ENCODE results near the gene CHAC1. TPM values are rescaled to one million over a fixed set of nuclear protein-coding genes. Genes with fewer than 3 reads are reported as not detected.

The CHAC1 gene
- total RNA-seq, 3 donors from 2014 or later (not counting 1 experiment from before 2014, with no cell fraction given): 1.1 to 1.7 TPM; not detected in 1

- peaks cover 29% of the 10 kb centered on the region for H3K4me1 ChIP-seq (ENCODE audit: control insufficient read depth, insufficient read depth, low read length)
- H3K4me1 Mint-ChIP-seq: peaks cover 12 to 31% of the 10 kb centered on the region in 2 donors
- no peaks in the 10 kb centered on the region for H3K9me3 ChIP-seq (ENCODE audit: control insufficient read depth, insufficient read depth, low read length)
- no peaks in the 10 kb centered on the region for H3K36me3 ChIP-seq (ENCODE audit: control insufficient read depth, insufficient read depth, low read length)
- DNase-seq (peak; percentile 66 to 82), ATAC-seq (peak; percentile 88 to 89 (median 89))
- H3K27ac Mint-ChIP-seq: peak overlapping the region in 1 of 2 donors; percentile 77
- H3K27ac ChIP-seq (ENCODE audit: low read length): peak overlapping the region; percentile 41
- H3K27me3 ChIP-seq (ENCODE audit: control insufficient read depth, insufficient read depth, low read length): no peaks in the 10 kb centered on the region
- H3K27me3 Mint-ChIP-seq (ENCODE audit: low read depth in 2 of 2): peaks cover 0 to 6% of the 10 kb centered on the region in 2 donors
- intact Hi-C loops (cut with micrococcal nuclease): no loop called here
- H3K36me3 Mint-ChIP-seq: no peaks in the 10 kb centered on the region
- TF ChIP-seq, protein P1, sequence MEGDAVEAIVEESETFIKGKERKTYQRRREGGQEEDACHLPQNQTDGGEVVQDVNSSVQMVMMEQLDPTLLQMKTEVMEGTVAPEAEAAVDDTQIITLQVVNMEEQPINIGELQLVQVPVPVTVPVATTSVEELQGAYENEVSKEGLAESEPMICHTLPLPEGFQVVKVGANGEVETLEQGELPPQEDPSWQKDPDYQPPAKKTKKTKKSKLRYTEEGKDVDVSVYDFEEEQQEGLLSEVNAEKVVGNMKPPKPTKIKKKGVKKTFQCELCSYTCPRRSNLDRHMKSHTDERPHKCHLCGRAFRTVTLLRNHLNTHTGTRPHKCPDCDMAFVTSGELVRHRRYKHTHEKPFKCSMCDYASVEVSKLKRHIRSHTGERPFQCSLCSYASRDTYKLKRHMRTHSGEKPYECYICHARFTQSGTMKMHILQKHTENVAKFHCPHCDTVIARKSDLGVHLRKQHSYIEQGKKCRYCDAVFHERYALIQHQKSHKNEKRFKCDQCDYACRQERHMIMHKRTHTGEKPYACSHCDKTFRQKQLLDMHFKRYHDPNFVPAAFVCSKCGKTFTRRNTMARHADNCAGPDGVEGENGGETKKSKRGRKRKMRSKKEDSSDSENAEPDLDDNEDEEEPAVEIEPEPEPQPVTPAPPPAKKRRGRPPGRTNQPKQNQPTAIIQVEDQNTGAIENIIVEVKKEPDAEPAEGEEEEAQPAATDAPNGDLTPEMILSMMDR (IDR thresholded peaks at IDR 0.05): peak; percentile 60
- no peaks in the 10 kb centered on the region for H3K9me3 Mint-ChIP-seq
- H3K4me3 Mint-ChIP-seq: peak overlapping the region; percentile 84
- peak overlapping the region; percentile 81 for H3K4me3 ChIP-seq (ENCODE audit: low read length)
- WGBS (ENCODE audit: insufficient coverage): under 1% methylated on average over 92 of the region's 92 CpGs
Observed at GRCh38 chr15:40941528-40942336, 11.5 kb upstream of the CHAC1 start.

GRCh38 chr15:40942337-40942854, 10.9 kb upstream of the CHAC1 start:
- Mint-ChIP-seq H3K27ac (peak overlapping the region in 1 of 2 donors; percentile 77), H3K4me1 (peaks cover 12 to 31% of the 10 kb centered on the region in 2 donors), H3K27me3 (ENCODE audit: low read depth in 2 of 2) (peaks cover 0 to 6% of the 10 kb centered on the region in 2 donors), H3K4me3 (peak overlapping the region; percentile 84), H3K36me3 (no peaks in the 10 kb centered on the region), H3K9me3 (no peaks in the 10 kb centered on the region)
- no peaks in the 10 kb centered on the region for H3K36me3 ChIP-seq (ENCODE audit: control insufficient read depth, insufficient read depth, low read length)
- DNase-seq: peak in 1 of 2 donors; percentile 47
- peak overlapping the region; percentile 36 for H3K27ac ChIP-seq (ENCODE audit: low read length)
- no peaks in the 10 kb centered on the region for H3K9me3 ChIP-seq (ENCODE audit: control insufficient read depth, insufficient read depth, low read length)
- H3K4me1 ChIP-seq (ENCODE audit: control insufficient read depth, insufficient read depth, low read length): peaks cover 29% of the 10 kb centered on the region
- no peaks in the 10 kb centered on the region for H3K27me3 ChIP-seq (ENCODE audit: control insufficient read depth, insufficient read depth, low read length)
- H3K4me3 ChIP-seq (ENCODE audit: low read length): peak overlapping the region; percentile 81
- TF ChIP-seq, protein P1 (IDR thresholded peaks at IDR 0.05): no peak
- WGBS (ENCODE audit: insufficient coverage): 26% methylated on average over 13 of the region's 15 CpGs
- intact Hi-C loops (cut with micrococcal nuclease): no loop called here
- ATAC-seq: peak in 1 of 3 donors; percentile 6

DNA sequence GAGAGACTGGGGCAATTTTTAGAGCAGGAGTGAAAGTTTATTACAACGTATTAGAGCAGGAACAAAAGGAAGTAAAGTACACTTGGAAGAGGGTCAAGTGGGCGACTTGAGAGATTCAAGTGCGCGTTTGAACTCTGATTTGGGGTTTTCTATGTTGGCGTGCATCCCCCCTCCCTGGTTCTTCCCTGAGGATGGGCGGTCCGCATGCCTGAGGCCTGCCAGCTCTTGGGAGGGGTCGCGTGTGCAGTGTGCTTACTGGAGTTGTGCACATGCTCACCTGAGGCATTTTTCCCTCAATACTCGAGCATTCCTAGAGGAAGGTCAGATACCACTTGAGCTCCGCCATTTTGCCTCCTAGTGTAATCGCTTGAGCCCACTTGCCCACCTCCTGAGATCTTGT, 10.4 kb upstream of the CHAC1 start:
- intact Hi-C loops (cut with micrococcal nuclease): no loop called here
- H3K27ac Mint-ChIP-seq: peak overlapping the region in 1 of 2 donors; percentile 77
- H3K27me3 Mint-ChIP-seq (ENCODE audit: low read depth in 2 of 2): peaks cover 5 to 6% of the 10 kb centered on the region in 2 donors
- Histone ChIP-seq H3K9me3 (ENCODE audit: control insufficient read depth, insufficient read depth, low read length) (no peaks in the 10 kb centered on the region), H3K27ac (ENCODE audit: low read length) (no peak overlapping the region), H3K4me1 (ENCODE audit: control insufficient read depth, insufficient read depth, low read length) (peaks cover 29% of the 10 kb centered on the region), H3K36me3 (ENCODE audit: control insufficient read depth, insufficient read depth, low read length) (no peaks in the 10 kb centered on the region), H3K27me3 (ENCODE audit: control insufficient read depth, insufficient read depth, low read length) (no peaks in the 10 kb centered on the region), H3K4me3 (ENCODE audit: low read length) (peak overlapping the region; percentile 81)
- H3K4me1 Mint-ChIP-seq: peaks cover 12 to 31% of the 10 kb centered on the region in 2 donors
- WGBS (ENCODE audit: insufficient coverage): 77% methylated on average over 12 of the region's 12 CpGs
- ATAC-seq (no peak), DNase-seq (no peak)
- no peaks in the 10 kb centered on the region for H3K36me3 Mint-ChIP-seq
- TF ChIP-seq, protein P1 (IDR thresholded peaks at IDR 0.05): no peak
- H3K9me3 Mint-ChIP-seq: no peaks in the 10 kb centered on the region
- H3K4me3 Mint-ChIP-seq: peak overlapping the region; percentile 84
